ENCODE measurements around the gene UBTD1.
A peak's percentile ranks its signal among the peaks of the same experiment; 100 is the strongest.

UBTD1 gene

GRCh38 chr10:97497572-97498075 is 1.1 kb upstream of the UBTD1 start:
- peaks cover 9% of the 10 kb centered on the region for H3K36me3 Mint-ChIP-seq (ENCODE audit: low read depth)
- no peaks in the 10 kb centered on the region for H3K9me3 Mint-ChIP-seq
- peak overlapping the region; percentile 95 for H3K27ac Mint-ChIP-seq
- H3K4me3 Mint-ChIP-seq: peak overlapping the region; percentile 91
- TF ChIP-seq, protein P1, sequence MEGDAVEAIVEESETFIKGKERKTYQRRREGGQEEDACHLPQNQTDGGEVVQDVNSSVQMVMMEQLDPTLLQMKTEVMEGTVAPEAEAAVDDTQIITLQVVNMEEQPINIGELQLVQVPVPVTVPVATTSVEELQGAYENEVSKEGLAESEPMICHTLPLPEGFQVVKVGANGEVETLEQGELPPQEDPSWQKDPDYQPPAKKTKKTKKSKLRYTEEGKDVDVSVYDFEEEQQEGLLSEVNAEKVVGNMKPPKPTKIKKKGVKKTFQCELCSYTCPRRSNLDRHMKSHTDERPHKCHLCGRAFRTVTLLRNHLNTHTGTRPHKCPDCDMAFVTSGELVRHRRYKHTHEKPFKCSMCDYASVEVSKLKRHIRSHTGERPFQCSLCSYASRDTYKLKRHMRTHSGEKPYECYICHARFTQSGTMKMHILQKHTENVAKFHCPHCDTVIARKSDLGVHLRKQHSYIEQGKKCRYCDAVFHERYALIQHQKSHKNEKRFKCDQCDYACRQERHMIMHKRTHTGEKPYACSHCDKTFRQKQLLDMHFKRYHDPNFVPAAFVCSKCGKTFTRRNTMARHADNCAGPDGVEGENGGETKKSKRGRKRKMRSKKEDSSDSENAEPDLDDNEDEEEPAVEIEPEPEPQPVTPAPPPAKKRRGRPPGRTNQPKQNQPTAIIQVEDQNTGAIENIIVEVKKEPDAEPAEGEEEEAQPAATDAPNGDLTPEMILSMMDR (IDR thresholded peaks at IDR 0.05): no peak
- peaks cover 70% of the 10 kb centered on the region for H3K4me1 Mint-ChIP-seq
- peaks cover 31% of the 10 kb centered on the region for H3K27me3 Mint-ChIP-seq (ENCODE audit: low read depth, poor library complexity)
- DNase-seq: peak; percentile 68

GRCh38 chr10:97498076-97498840 is 466 bp upstream of the UBTD1 start, which contains the start of gene MMS19:
MMS19 (minus strand) TSS chr10:97498422; CDS start chr10:97498384, 38 bp downstream.
- peak; percentile 100 for DNase-seq
- Mint-ChIP-seq H3K36me3 (ENCODE audit: low read depth) (peaks cover 5% of the 10 kb centered on the region), H3K4me3 (peak within 1 kb of the TSS; percentile 91), H3K27me3 (ENCODE audit: low read depth, poor library complexity) (peaks cover 31% of the 10 kb centered on the region), H3K4me1 (peaks cover 70% of the 10 kb centered on the region), H3K27ac (peak within 1 kb of the TSS; percentile 95), H3K9me3 (no peaks in the 10 kb centered on the region)
- TF ChIP-seq, protein P1 (IDR thresholded peaks at IDR 0.05): no peak

- TF ChIP-seq, protein P1 (IDR thresholded peaks at IDR 0.05): no peak
- H3K27me3 Mint-ChIP-seq (ENCODE audit: low read depth, poor library complexity): peaks cover 31% of the 10 kb centered on the region
- peak overlapping the region; percentile 77 for H3K4me3 Mint-ChIP-seq
- no peak overlapping the region for H3K27ac Mint-ChIP-seq
- peaks cover 57% of the 10 kb centered on the region for H3K4me1 Mint-ChIP-seq
- H3K9me3 Mint-ChIP-seq: no peaks in the 10 kb centered on the region
- H3K36me3 Mint-ChIP-seq (ENCODE audit: low read depth): no peaks in the 10 kb centered on the region
- DNase-seq: peak; percentile 60
These were observed 1.0 kb downstream of the UBTD1 start for GRCh38 chr10:97499561-97500296.

GRCh38 chr10:97500297-97500575 is 1.5 kb downstream of the UBTD1 start:
- Mint-ChIP-seq H3K9me3 (no peaks in the 10 kb centered on the region), H3K27me3 (ENCODE audit: low read depth, poor library complexity) (peaks cover 31% of the 10 kb centered on the region), H3K27ac (no peak overlapping the region), H3K4me1 (peaks cover 52% of the 10 kb centered on the region), H3K4me3 (peak overlapping the region; percentile 77), H3K36me3 (ENCODE audit: low read depth) (no peaks in the 10 kb centered on the region)
- DNase-seq: no peak
- TF ChIP-seq, protein P1 (IDR thresholded peaks at IDR 0.05): no peak

DNA sequence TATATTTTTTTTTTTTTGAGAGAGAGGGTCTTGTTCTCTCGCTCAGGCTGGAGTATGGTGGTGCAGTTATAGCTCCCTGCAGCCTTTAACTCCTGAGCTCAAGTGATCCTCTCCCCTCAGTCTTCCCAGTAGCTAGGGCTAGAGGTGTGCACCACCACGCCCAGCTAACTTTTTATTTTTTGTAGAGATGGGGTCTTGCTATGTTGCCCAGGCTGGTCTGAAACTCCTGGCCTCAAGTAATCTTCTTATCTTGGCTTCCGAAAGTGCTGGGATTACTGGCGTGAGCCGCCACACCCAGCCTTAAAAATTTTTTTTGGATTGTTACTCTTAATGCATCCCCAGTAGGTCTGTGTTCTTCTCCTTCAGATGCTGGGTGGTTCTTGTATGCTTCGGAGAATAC is 4.2 kb downstream of the UBTD1 start:
- DNase-seq: no peak
- H3K9me3 Mint-ChIP-seq: no peaks in the 10 kb centered on the region
- no peaks in the 10 kb centered on the region for H3K36me3 Mint-ChIP-seq (ENCODE audit: low read depth)
- H3K4me1 Mint-ChIP-seq: peaks cover 27% of the 10 kb centered on the region
- peaks cover 31% of the 10 kb centered on the region for H3K27me3 Mint-ChIP-seq (ENCODE audit: low read depth, poor library complexity)
- TF ChIP-seq, protein P1 (IDR thresholded peaks at IDR 0.05): no peak
- no peak overlapping the region for H3K27ac Mint-ChIP-seq
- H3K4me3 Mint-ChIP-seq: no peak overlapping the region

Data from nephron progenitor cell (in vitro differentiated cells).